GM12878 (cell line): ENCODE results near the gene ZC3H10. TPM values are rescaled to one million over a fixed set of nuclear protein-coding genes. Genes with fewer than 3 reads are reported as not detected.
A peak's percentile ranks its signal among the peaks of the same experiment; 100 is the strongest.

ENCODE experiments used
- CBX3 ChIP-seq: fragments of 200-600 bp; sonication (generic); IDR thresholded peaks from 2 replicates; pipeline ENCODE4 v1.6.1; 2016; ENCODE audit warnings: low read depth, borderline replicate concordance
- CHD4 ChIP-seq: fragments of 200-600 bp; sonication (generic); IDR thresholded peaks from 2 replicates; pipeline ENCODE4 v1.6.1; 2016; ENCODE audit warnings: mild to moderate bottlenecking
- FOXK2 ChIP-seq: fragments of 450-650 bp; IDR thresholded peaks from 2 replicates; pipeline ENCODE4 v1.6.1; 2017; ENCODE audit warnings: mild to moderate bottlenecking, moderate library complexity
- FOXM1 ChIP-seq: IDR thresholded peaks from 2 replicates; pipeline ENCODE4 v1.6.1; 2012; ENCODE audit warnings: low read depth, mild to moderate bottlenecking, inconsistent platforms, low read length, moderate library complexity
- GABPA ChIP-seq: IDR thresholded peaks from 2 replicates; pipeline ENCODE4 v1.6.1; 2014; ENCODE audit warnings: antibody characterized with exemption, low read depth, mild to moderate bottlenecking, inconsistent platforms
- MYB ChIP-seq: fragments of 150-350 bp; IDR thresholded peaks from 2 replicates; pipeline ENCODE4 v1.6.1; 2014; ENCODE audit warnings: mild to moderate bottlenecking, low read depth, low read length, borderline replicate concordance
- MYC ChIP-seq: IDR thresholded peaks from 2 replicates; pipeline ENCODE4 v1.6.1; 2011; ENCODE audit warnings: mild to moderate bottlenecking, low read length, moderate library complexity, inconsistent platforms; ENCODE audit not compliant: insufficient read depth, insufficient replicate concordance, insufficient read length, severe bottlenecking
- NKRF ChIP-seq: fragments of 450-650 bp; conservative IDR thresholded peaks from 2 replicates; pipeline ENCODE4 v1.6.1; 2017; ENCODE audit warnings: mild to moderate bottlenecking, moderate library complexity
- NR2F1 ChIP-seq: fragments of 450-650 bp; conservative IDR thresholded peaks from 2 replicates; pipeline ENCODE4 v1.6.1; 2017; ENCODE audit warnings: mild to moderate bottlenecking
- PBX3 ChIP-seq: IDR thresholded peaks from 2 replicates; pipeline ENCODE4 v1.6.1; 2011; ENCODE audit warnings: mild to moderate bottlenecking, low read depth, low read length, moderate library complexity; ENCODE audit not compliant: insufficient replicate concordance
- PRDM15 ChIP-seq: fragments of 450-650 bp; formaldehyde crosslinking; IDR thresholded peaks from 2 replicates; pipeline ENCODE4 v1.4.0; 2020; ENCODE audit warnings: mild to moderate bottlenecking, moderate library complexity
- SIN3A ChIP-seq: IDR thresholded peaks from 2 replicates; pipeline ENCODE4 v1.6.1; 2012; ENCODE audit warnings: low read depth, low read length, improper control_type of control experiment
- SUZ12 ChIP-seq: fragments of 200-600 bp; sonication (generic); IDR thresholded peaks from one replicate; pipeline ENCODE4 v1.6.1; 2018; ENCODE audit warnings: antibody characterized with exemption, mild to moderate bottlenecking; ENCODE audit not compliant: unreplicated experiment
- ZNF207 ChIP-seq: fragments of 450-650 bp; IDR thresholded peaks from 2 replicates; pipeline ENCODE4 v1.6.1; 2014; ENCODE audit warnings: antibody characterized with exemption, mild to moderate bottlenecking, borderline replicate concordance
- ZSCAN29 ChIP-seq: fragments of 450-650 bp; IDR thresholded peaks from 2 replicates; pipeline ENCODE4 v1.6.1; 2017; ENCODE audit warnings: mild to moderate bottlenecking, moderate library complexity
- polyA plus RNA-seq, 11 experiments: library from polyadenylated mRNA; depleted of rRNA in 4 of 11; unstranded in 6 of 11; stranded (reverse) in 5 of 11; fragments of >200 nt; fragmentation: Nextera tagmentation in 4 of 11; fragmentation: Illumina TruSeq in 1 of 11; extraction: Ambion mirVana in 4 of 11; extraction: Trizol in 1 of 11; gene quantifications; 1 replicate in 1 of 11; 2 replicates in 10 of 11; pipeline versions ENCODE4 v1.2.1 to v1.2.3, GENCODE V29; 2011 to 2016; ENCODE audit warnings: inconsistent platforms in 2 of 11, missing spikeins in 2 of 11, low read depth in 1 of 11
- total RNA-seq, 4 experiments: library from RNA; depleted of rRNA in 3 of 4; stranded (reverse); fragments of >200 nt in 3 of 4; fragmentation: Illumina TruSeq in 1 of 4; extraction: Trizol in 1 of 4; gene quantifications; 2 replicates each; pipeline versions ENCODE4 v1.2.1 to v1.2.3, GENCODE V29; 2013 to 2021
- TF ChIP-seq, protein P1 (sequence below): IDR thresholded peaks from 2 replicates; pipeline ENCODE4 v1.6.1; 2012; ENCODE audit warnings: mild to moderate bottlenecking, low read depth, low read length
- TF ChIP-seq, protein P2 (sequence below): IDR thresholded peaks from 2 replicates; pipeline ENCODE4 v1.6.1; 2012; ENCODE audit warnings: low read length, inconsistent platforms

Gene ZC3H10
- total and polyA plus RNA-seq, 10 of the 15 experiments (the other 5 are each of a cell fraction or from before 2014, with no cell fraction given), result 0.56 to 6.4 (median 3.7) TPM

GRCh38 chr12:56163533-56164344 lies 45.7 kb downstream of the ZC3H10 start (continued):
- no peak for TF ChIP-seq PRDM15 (CRISPR knock-in tag)
- TF ChIP-seq NKRF, result no peak
- TF ChIP-seq MYC, result no peak
- no peak for TF ChIP-seq FOXK2
- TF ChIP-seq GABPA, result no peak
- TF ChIP-seq, protein P1, sequence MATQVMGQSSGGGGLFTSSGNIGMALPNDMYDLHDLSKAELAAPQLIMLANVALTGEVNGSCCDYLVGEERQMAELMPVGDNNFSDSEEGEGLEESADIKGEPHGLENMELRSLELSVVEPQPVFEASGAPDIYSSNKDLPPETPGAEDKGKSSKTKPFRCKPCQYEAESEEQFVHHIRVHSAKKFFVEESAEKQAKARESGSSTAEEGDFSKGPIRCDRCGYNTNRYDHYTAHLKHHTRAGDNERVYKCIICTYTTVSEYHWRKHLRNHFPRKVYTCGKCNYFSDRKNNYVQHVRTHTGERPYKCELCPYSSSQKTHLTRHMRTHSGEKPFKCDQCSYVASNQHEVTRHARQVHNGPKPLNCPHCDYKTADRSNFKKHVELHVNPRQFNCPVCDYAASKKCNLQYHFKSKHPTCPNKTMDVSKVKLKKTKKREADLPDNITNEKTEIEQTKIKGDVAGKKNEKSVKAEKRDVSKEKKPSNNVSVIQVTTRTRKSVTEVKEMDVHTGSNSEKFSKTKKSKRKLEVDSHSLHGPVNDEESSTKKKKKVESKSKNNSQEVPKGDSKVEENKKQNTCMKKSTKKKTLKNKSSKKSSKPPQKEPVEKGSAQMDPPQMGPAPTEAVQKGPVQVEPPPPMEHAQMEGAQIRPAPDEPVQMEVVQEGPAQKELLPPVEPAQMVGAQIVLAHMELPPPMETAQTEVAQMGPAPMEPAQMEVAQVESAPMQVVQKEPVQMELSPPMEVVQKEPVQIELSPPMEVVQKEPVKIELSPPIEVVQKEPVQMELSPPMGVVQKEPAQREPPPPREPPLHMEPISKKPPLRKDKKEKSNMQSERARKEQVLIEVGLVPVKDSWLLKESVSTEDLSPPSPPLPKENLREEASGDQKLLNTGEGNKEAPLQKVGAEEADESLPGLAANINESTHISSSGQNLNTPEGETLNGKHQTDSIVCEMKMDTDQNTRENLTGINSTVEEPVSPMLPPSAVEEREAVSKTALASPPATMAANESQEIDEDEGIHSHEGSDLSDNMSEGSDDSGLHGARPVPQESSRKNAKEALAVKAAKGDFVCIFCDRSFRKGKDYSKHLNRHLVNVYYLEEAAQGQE, result no peak
- TF ChIP-seq NR2F1, result no peak
- TF ChIP-seq, protein P2, sequence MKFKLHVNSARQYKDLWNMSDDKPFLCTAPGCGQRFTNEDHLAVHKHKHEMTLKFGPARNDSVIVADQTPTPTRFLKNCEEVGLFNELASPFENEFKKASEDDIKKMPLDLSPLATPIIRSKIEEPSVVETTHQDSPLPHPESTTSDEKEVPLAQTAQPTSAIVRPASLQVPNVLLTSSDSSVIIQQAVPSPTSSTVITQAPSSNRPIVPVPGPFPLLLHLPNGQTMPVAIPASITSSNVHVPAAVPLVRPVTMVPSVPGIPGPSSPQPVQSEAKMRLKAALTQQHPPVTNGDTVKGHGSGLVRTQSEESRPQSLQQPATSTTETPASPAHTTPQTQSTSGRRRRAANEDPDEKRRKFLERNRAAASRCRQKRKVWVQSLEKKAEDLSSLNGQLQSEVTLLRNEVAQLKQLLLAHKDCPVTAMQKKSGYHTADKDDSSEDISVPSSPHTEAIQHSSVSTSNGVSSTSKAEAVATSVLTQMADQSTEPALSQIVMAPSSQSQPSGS, result no peak
- no peak for TF ChIP-seq ZSCAN29
- TF ChIP-seq SIN3A, result no peak
- TF ChIP-seq PBX3, result peak; percentile 7
- TF ChIP-seq CHD4, result no peak
- no peak for TF ChIP-seq CBX3
- TF ChIP-seq SUZ12, result no peak
- no peak for TF ChIP-seq MYB
- TF ChIP-seq ZNF207, result no peak
- 0 out of 2 replicates have a peak, but pooled peaks have one; percentile 11 for TF ChIP-seq FOXM1
